ENCODE data around the gene ANKRD65. TPM values are rescaled to one million over a fixed set of nuclear protein-coding genes. Genes with fewer than 3 reads are reported as not detected.
"Not testable (repeated sequence)": the region's sequence is repeated elsewhere in the genome, so short reads cannot be mapped to it uniquely, and the experiment has no call there.

ANKRD65 gene
- total RNA-seq, 2 donors from 2014 or later: 33.7 to 34.9 TPM

DNA sequence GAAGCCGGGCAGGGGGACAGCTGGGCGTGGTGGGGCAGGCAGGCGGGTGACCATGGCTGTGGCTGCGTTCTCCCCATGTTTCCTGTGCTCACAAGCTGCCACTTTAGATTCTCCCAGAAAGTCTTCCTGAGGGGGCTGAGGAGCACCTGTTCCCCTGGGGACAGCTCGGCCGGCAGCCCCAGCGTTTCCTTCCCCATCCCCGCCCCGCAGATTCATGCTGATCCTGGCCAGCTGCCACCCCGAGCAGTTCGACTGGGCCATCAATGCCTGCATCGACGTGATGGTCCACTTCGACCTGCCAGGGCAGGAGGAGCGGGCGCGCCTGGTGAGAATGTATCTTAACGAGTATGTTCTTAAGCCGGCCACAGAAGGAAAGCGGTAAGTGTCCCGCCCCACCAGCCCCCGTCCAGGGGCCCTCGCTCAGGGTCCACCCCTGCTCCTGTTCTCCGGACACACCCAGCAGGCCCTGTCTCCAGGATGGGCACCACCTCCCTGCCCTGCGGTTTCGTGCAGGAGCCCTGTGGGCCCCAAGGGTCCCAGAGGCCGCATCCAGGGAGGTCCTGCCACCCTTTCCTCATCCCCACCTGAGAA lies 39.6 kb upstream of the ANKRD65 start:
- no peaks in the 10 kb centered on the region for H3K36me3 ChIP-seq
- no peak for DNase-seq (ENCODE audit: low spot score)
- intact Hi-C loops (cut with DNase I): no loop called here
- TF ChIP-seq, protein P1, sequence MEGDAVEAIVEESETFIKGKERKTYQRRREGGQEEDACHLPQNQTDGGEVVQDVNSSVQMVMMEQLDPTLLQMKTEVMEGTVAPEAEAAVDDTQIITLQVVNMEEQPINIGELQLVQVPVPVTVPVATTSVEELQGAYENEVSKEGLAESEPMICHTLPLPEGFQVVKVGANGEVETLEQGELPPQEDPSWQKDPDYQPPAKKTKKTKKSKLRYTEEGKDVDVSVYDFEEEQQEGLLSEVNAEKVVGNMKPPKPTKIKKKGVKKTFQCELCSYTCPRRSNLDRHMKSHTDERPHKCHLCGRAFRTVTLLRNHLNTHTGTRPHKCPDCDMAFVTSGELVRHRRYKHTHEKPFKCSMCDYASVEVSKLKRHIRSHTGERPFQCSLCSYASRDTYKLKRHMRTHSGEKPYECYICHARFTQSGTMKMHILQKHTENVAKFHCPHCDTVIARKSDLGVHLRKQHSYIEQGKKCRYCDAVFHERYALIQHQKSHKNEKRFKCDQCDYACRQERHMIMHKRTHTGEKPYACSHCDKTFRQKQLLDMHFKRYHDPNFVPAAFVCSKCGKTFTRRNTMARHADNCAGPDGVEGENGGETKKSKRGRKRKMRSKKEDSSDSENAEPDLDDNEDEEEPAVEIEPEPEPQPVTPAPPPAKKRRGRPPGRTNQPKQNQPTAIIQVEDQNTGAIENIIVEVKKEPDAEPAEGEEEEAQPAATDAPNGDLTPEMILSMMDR (IDR thresholded peaks at IDR 0.05): no peak
- TF ChIP-seq POLR2AphosphoS5 (IDR thresholded peaks at IDR 0.05) (no peak), POLR2A (IDR thresholded peaks at IDR 0.05) (no peak)
- H3K4me1 ChIP-seq (replicated peaks): no peaks in the 10 kb centered on the region
- WGBS: 68% methylated on average over 27 of the region's 27 CpGs
- H3K27me3 ChIP-seq (replicated peaks; ENCODE audit: insufficient read depth): no peaks in the 10 kb centered on the region
- no peak overlapping the region for H3K4me3 ChIP-seq
- no peaks in the 10 kb centered on the region for H3K9me3 ChIP-seq
- H3K27ac ChIP-seq: no peak overlapping the region

DNA sequence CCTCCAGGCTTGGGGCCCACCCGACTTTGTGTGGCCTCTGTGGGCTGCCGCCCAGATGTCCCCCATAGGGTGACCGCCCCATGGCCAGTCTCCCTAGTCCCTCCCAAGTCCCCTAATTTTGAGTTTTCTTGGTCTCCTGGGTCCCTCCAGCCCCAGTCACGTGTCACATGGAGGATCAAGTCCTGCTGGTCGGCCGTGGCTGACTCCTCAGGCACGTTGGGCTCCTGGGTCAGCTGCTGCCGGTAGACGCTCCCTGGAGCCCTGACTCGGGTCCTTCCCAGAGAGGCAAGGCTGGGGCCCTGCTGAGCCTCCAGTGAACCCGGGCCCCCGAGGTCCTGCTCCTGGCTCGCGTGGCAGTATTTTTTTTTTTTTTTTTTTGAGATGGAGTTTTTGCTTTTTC lies 38.6 kb upstream of the ANKRD65 start:
- H3K4me1 ChIP-seq (replicated peaks); intact Hi-C loops (cut with DNase I); H3K27me3 ChIP-seq (replicated peaks; ENCODE audit: insufficient read depth); DNase-seq (ENCODE audit: low spot score); H3K36me3 ChIP-seq; H3K27ac ChIP-seq; H3K4me3 ChIP-seq; H3K9me3 ChIP-seq: not testable (repeated sequence)
- 96% methylated on average over 11 of the region's 14 CpGs for WGBS

DNA sequence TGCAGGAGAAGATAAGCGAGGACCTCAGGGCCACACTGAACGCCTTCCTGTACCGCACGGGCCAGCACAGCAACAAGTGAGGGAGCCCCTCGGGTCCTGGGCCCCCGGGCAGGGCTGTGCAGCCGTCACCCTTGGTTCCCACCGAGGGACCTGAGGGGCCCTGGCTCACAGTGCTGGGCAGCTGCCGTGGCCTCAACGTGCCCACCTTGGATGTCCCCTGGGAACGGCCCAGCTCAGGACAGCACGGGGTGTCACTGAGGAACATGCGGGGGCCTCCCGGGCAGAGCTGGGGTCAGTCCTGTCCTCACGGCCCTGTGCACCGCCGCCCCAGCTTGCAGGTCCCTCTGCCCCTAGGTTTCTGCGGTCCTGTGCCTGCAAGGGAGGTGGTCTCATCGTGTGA lies 38.1 kb upstream of the ANKRD65 start:
- H3K4me3 ChIP-seq; intact Hi-C loops (cut with DNase I); H3K9me3 ChIP-seq; H3K27me3 ChIP-seq (replicated peaks; ENCODE audit: insufficient read depth); H3K4me1 ChIP-seq (replicated peaks); H3K27ac ChIP-seq; H3K36me3 ChIP-seq; DNase-seq (ENCODE audit: low spot score): not testable (repeated sequence)
- WGBS: no CpG with 5 or more reads among the region's 19 CpGs

DNA sequence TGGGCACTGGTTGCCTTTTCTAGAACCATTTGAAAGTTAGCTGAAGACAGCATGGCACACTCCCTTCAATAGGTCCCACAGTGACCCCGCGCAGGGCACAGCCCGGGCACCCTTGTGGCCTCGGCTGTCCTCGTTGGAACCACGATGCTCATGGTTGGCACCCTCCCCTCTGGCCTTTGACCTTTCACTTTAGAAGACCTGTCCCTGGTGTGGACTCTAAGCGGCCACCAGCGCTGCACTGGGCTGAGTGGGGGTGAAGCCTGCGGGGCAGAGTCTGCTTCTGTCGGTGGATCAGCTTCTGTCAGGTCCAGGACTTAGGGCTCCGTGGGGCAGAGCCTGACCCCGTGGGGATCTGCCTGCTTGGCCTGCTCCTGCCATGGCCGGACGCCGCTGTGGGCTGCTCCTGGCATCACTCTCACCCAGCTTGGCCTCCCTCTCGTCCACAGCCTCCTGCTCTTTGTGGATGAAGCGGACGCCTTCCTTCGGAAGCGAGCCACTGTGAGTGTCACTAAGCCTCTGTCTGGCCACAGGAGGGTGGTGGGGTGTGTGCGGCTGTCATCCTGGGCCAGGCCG lies 35.7 kb upstream of the ANKRD65 start:
- intact Hi-C loops (cut with DNase I); DNase-seq (ENCODE audit: low spot score); H3K4me1 ChIP-seq (replicated peaks); H3K4me3 ChIP-seq; H3K9me3 ChIP-seq; H3K27ac ChIP-seq; H3K36me3 ChIP-seq; H3K27me3 ChIP-seq (replicated peaks; ENCODE audit: insufficient read depth): not testable (repeated sequence)
- 93% methylated on average over 17 of the region's 22 CpGs for WGBS

DNA sequence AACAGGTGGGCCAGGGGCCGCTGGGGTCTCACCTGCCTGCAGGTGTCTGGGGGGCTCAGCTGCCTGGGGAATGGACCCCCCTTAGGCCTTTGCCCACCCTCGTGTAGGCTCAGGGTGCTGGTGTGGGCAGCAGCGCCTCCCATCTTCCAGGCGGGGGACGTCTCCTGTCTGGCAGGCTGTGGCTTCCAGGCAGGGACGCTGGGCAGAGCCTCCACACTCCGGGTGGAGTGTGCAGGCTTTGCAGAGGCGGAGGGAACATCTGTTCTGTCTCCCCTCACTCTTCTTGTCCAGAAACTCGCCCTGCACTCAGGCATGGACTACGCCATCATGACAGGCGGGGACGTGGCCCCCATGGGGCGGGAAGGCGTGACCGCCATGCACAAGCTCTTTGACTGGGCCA lies 34.9 kb upstream of the ANKRD65 start:
- H3K36me3 ChIP-seq; H3K4me1 ChIP-seq (replicated peaks); H3K27ac ChIP-seq; H3K9me3 ChIP-seq; DNase-seq (ENCODE audit: low spot score); H3K27me3 ChIP-seq (replicated peaks; ENCODE audit: insufficient read depth); H3K4me3 ChIP-seq; intact Hi-C loops (cut with DNase I): not testable (repeated sequence)
- 25% methylated on average over 2 of the region's 15 CpGs for WGBS

DNA sequence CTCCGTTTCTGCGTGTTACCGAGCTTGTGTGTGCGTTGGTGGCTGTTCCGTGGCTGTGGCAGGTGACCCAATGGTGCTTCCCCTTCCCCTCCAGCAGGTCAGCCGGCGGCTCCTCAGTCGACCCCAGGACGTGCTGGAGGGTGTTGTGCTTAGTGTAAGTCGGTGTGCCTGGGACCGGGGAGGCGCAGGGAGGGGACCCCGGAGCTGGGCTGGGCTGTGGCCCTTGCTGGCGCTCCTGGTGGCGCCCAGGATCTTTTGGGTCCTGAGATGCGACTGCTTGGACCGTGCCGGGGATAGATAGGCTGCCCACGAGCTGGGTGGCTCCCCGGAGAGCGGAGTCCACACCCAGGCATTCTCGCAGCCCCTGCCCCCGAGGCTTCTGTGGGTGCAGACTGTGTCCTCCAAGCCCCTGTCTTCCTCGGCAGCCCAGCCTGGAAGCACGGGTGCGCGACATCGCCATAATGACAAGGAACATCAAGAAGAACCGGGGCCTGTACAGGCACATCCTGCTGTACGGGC lies 34.3 kb upstream of the ANKRD65 start:
- DNase-seq (ENCODE audit: low spot score): no peak
- WGBS: 69% methylated on average over 21 of the region's 30 CpGs
- no peaks in the 10 kb centered on the region for H3K4me1 ChIP-seq (replicated peaks)
- H3K4me3 ChIP-seq: no peak overlapping the region
- H3K27me3 ChIP-seq (replicated peaks; ENCODE audit: insufficient read depth): no peaks in the 10 kb centered on the region
- no peaks in the 10 kb centered on the region for H3K36me3 ChIP-seq
- no peaks in the 10 kb centered on the region for H3K9me3 ChIP-seq
- intact Hi-C loops (cut with DNase I): no loop called here
- TF ChIP-seq POLR2A (IDR thresholded peaks at IDR 0.05) (no peak), POLR2AphosphoS5 (IDR thresholded peaks at IDR 0.05) (no peak)
- TF ChIP-seq, protein P1 (IDR thresholded peaks at IDR 0.05): no peak
- no peak overlapping the region for H3K27ac ChIP-seq

DNA sequence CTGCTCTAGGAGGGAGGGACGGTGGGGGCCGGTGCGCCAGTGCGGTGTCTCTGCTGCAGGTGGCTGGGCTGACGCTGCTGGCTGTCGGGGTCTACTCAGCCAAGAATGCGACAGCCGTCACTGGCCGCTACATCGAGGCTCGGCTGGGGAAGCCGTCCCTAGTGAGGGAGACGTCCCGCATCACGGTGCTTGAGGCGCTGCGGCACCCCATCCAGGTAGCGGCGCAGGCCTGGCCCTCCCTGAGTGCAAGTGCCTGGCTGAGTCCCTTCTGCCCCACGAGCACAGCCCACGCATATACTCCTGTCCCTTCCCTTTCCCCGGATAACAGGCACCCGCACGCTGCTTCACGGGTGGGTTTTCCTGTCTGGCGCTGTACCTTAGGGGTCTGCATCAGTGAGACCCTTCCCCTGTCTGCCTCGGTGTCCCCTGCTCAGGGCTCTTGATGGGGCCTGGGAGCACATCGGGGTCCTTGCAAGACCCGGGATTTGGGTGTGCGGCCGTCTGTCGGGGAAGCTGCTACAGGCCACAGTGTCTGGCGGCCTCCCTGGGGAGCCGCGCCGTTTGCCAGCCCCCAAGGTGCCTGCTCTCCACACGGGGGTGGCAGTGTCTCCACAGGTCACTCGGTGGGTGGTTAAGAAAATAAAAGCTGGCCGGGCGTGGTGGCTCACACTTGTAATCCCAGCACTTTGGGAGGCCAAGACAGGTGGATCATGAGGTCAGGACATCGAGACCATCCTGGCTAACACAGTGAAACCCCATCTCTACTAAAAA lies 33.4 kb upstream of the ANKRD65 start:
- 88% methylated on average over 28 of the region's 41 CpGs for WGBS
- H3K36me3 ChIP-seq; intact Hi-C loops (cut with DNase I); H3K27me3 ChIP-seq (replicated peaks; ENCODE audit: insufficient read depth); H3K9me3 ChIP-seq; H3K27ac ChIP-seq; H3K4me1 ChIP-seq (replicated peaks); DNase-seq (ENCODE audit: low spot score); H3K4me3 ChIP-seq: not testable (repeated sequence)
